Stomach (tissue), 4 donors: ENCODE data around the gene DYRK1B.

ENCODE experiments used
- CTCF ChIP-seq, 7 experiments: fragments of 450-650 bp in 4 of 7; fragments of 200-600 bp in 3 of 7; sonication (generic) in 3 of 7; IDR thresholded peaks; one replicate each; pipeline ENCODE4 v1.5.1; 2016 to 2019; ENCODE audit warnings: antibody characterized with exemption in 7 of 7, control low read depth in 2 of 7, mild to moderate bottlenecking in 1 of 7
- EP300 ChIP-seq: sonication (generic); formaldehyde crosslinking; IDR thresholded peaks from one replicate; pipeline ENCODE4 v1.6.1; 2017; ENCODE audit warnings: antibody characterized with exemption
- POLR2A ChIP-seq, 4 donors: fragments of 450-650 bp; IDR thresholded peaks; one replicate each; pipeline ENCODE4 v1.6.1; 2016; ENCODE audit warnings: antibody characterized with exemption in 4 of 4, control low read depth in 2 of 4, mild to moderate bottlenecking in 1 of 4, moderate library complexity in 1 of 4

- TF ChIP-seq CTCF (IDR thresholded peaks at IDR 0.05) (no peak), POLR2A (IDR thresholded peaks at IDR 0.05) (no peak), EP300 (no peak)
These were observed at the start of gene DYRK1B for GRCh38 chr19:39833464-39834286.
